ENCODE data around the gene KSR2.

GRCh38 chr12:117762143-117762542 is 206.6 kb downstream of the KSR2 start:
- no peak for TF ChIP-seq GATA3 (IDR thresholded peaks at IDR 0.05; ENCODE audit: low read depth, low read length)
- TF ChIP-seq GATA2 (IDR thresholded peaks at IDR 0.05; ENCODE audit: low read depth, low read length) = no peak
